GM18858 (cell line): ENCODE data around the gene EFCAB9.
"Not testable (repeated sequence)": the region's sequence is repeated elsewhere in the genome, so short reads cannot be mapped to it uniquely, and the experiment has no call there.

ENCODE experiments used
- ATAC-seq: cut with Tn5 transposase; IDR thresholded peaks from one replicate; pipeline ENCODE4 v1.9.1; 2021; ENCODE audit not compliant: unreplicated experiment

Gene EFCAB9

DNA sequence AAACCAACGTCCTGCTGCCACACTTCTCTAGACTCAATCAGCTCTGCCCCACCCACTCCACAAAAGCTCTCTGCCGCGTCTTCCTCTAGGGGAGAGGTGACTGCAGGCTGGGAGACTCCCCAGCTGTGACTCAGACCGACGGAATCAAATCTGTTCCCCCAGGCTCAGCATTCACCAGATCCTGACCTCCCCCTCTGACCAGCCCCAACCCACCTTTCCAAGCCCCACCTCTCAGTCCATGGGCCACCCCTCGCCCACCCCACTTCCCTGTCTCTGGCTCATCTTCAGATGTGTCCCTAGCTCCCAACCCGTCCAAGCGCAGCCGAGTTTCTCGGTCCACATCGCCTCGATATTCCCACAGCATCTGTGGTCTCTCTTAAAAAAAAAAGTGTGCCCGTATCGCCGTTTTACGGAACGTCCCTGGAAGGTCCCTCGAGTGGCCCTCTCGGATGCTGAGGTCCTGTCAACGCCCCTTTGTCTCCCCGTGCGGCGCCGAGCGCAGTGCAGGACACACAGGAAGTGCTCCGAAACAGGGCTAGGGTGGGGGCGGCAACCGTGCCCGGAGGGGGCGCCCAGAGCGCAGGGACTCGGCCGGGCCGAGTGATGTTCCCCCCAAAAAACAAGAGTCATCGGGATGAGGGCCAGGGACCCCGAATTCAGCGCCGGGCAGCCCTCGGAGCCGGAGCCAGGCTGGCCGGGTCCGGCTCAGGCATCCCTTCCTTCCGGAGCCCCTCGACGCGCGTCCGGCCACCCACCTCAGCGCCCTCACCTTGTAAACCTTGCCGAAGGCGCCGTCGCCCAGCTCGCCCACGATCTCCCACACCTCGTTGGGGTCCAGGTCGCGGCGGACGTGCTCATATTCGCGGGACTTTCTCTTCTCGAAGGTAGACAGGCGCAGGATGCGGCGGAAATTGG is 6.6 kb upstream of the EFCAB9 start:
- ATAC-seq, result no peak

DNA sequence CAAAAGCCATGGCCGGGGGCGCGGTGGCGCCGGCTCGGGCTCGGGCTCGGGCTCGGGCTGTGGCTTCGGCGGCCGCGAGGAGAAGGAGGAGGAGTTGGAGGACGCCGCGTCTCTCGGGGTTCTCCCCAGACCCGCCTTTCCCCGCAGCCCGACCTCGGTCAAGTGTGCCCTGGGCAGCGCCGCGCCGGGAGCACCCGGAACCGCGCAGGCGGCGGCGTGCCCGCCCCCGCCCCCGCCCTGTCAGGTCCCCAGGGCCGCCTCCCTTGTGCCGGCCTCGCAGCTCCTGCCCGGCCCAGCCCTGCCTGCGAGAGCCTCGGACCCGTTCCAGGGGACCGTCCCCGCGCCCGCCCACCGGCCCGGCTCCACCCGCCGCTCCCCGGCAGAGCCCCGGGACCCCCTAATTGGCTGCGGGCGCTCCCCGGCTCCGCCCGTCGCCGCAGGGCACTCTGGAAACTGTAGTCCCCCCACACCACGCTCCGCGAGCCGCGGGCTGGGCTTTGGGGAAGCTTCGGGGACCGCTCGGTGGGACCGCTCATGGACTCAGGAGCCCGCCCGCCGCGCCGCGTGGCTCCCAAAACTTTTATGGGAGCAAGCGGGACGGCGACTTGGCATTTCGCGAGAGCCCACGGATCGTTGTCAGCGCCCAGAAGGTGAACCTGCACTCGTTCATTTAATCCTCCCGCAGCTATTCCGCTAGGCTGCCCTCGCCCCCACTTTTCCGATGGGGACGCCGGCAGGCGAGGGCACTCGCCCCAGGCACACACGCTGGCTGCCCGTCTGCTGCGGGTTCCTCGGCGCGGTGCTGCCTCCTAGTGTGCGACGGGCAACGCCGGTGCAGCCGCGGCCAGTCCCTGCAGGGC is 5.7 kb upstream of the EFCAB9 start, which contains the start of gene STK10:
Gene STK10, minus strand, starts transcription at position 192 of the 860 bp plus-strand sequence. Its CDS starts 182 bp downstream, at position 10.
- peak; percentile 64 for ATAC-seq

DNA sequence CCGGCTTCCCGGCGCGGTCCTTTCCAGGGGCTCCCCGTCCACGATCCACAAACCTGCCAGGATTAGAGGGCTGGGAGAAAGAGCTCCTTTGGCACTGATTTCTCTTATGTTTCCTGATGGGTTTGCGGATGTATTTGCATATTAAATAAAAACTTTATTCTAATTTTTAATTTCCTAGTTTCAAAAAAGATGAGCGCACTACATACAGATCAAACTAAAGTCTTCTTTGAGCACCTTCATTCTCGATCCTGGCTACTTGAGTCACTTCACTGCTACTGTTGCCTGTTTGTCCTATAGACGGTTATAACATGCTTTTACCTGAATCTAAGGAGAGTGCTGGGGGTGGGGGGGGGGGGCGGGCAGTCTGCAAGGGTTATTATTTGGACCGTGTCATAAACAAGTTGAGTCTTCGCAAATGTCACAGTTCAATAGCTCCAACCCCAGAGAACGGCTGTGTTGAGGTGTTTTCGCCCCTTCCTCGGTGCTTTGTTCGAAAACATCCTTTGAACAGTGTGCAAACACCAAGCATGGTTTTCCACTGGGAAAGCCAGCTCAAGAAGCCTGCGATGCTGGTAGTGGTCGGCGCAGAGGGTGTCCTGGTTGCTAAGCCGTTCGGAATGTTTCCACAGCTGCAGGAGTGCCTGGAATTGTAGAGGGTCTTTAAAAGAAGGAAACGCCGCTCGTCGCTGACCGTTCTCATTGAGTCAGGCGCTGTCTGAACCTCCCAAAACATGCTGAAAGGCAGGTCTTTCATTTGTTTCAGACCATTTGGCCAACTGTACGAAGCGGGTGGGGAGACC is 4.9 kb upstream of the EFCAB9 start:
- ATAC-seq, result no peak

DNA sequence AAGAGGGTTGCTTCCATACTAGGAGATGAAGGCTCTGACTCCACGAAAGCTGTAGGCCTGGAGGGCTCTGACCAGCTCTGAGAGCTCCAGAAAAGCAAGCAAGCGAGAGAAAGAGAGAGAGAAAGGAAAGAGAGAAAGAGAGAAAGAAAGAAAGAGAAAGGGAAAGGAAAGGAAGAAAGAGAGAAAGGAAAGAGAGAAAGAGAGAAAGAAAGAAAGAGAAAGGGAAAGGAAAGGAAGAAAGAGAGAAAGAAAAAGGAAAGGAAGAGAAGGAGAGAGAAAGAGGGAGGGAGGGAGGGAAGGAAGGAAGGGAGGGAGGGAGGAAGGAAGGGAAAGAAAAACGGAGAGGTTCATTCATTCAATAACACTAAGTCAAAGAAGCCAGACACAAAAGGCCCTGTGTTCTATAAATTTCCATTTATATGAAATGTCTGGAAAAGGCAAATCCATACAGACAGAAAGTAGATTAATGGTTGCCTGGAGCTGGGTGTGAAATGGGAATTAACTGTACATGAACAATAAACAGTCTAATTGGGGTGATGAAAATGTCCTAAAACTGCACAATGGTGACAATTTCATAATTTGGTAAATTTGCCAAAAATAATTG is 4.2 kb upstream of the EFCAB9 start:
- no peak for ATAC-seq

DNA sequence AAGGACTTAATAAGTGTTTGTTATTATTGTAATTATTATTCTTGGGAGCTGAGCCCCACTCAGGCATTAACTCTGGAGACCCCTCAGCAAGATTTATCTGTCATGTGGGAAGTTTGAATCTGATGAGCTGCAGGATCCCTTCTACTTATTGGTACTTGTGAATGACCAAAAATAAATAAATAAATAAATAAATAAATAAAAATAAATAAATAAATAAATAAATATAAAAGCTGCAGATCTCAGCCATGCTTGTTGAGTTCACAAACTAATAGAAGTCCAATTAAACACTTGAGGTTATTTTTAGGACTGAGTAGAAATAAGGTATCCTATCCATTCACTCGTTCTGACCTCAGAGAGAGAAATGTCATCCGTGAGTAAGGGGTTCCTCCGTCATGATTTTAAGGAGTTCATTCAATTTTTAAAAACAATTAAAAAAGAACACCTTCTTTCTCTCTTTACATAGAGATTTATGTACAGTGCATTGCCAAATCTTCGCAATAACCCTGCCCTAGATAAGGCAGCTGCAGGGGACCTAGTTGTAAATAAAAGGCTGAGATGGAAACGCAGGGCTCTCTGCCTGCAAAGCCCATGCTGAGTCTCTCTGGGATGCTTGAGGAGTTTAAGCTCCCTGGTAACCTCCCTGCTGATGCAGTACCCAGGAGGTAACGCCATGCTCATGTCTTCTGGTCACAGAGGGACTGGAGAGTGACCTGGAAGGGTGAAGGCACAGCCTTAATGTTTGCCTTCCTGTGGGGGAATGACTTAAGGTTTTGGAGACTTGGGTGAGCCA is 1.2 kb downstream of the EFCAB9 start:
- ATAC-seq, result no peak

DNA sequence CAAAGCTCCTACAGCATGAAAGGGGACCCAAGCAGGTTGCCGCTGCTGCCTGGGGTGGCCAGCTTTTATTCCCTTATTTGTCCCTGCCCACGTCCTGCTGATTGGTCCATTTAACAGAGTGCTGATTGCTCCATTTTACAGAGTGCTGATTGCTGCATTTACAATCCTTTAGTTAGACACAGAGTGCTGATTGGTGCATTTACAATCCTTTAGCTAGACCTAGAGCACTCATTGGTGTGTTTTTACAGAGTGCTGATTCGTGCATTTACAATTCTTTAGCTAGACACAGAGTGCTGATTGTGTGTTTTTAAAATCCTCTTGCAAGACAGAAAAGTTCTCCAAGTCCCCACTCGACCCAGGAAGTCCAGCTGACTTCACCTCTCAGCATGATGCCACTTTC is 3.8 kb downstream of the EFCAB9 start:
- not testable (repeated sequence) for ATAC-seq

DNA sequence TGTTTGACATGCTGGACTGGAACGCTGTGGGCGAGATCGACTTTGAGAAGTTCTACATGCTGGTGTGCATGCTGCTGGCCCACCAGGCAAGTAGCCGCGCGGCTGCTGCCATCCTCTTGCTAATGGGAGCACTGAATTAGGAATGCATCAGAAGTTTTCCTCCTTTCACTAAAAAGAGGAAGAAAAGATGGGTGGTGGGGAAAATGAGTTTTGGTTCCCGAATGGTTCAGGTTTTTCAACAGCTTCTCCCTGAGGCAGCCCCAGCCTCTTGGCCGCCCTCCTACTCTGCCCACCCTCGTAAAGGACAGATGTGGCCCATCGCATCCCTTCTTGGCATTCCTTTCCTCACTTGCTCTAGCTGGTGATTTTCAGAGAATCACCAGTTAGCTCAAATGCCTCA is 5.5 kb downstream of the EFCAB9 start:
- ATAC-seq, result no peak

DNA sequence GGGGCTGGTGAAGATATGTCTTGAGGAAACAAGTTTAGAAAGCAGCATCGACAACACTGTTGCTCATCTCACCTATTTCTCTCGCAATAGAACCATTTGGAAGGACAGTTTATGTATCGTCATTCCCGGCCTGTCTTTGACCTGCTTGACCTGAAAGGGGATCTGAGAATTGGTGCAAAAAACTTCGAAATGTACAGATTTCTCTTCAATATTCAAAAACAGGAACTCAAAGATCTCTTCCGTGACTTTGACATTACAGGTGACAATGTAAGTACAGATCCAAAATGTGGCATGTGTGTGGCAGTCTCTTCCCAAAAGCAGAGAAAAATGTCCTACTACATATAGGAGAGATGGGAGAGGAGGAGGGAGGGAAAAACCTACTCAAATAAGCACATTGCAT is 6.5 kb downstream of the EFCAB9 start:
- ATAC-seq, result no peak

DNA sequence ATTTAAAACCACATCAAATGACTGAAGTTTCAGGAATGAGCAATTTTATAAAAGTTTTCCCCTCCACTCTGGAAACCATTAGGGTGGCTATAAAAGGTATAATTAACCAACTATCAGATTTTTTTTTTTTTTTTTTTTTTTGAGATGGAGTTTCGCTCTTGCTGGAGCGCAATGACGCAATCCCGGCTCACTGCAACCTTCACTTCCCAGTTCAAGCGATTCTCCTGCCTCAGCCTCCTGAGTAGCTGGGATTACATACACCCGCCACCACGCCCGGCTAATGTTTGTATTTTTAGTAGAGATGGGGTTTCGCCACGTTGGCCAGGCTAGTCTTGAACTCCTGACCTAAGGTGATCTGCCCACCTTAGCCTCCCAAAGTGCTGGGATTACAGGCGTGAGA is 12.0 kb downstream of the EFCAB9 start:
- ATAC-seq, result not testable (repeated sequence)

DNA sequence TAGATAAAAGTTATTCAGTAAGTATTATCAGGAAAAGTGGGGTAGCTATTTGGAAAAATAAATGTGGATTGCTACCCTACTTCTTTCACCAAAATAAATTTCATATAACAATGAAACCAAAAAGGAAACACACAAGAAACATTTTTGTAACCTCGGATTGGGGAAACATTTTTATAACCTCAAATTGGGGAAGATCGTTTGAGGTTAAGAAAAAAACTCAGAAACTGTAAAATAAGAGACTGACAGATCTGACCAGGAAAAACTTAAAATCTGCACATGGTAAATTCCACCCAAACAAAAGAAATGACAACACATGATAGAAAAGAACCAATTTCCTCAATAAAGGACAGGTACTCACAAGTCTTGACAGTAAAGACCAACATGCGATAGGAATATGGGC is 13.5 kb downstream of the EFCAB9 start:
- no peak for ATAC-seq

DNA sequence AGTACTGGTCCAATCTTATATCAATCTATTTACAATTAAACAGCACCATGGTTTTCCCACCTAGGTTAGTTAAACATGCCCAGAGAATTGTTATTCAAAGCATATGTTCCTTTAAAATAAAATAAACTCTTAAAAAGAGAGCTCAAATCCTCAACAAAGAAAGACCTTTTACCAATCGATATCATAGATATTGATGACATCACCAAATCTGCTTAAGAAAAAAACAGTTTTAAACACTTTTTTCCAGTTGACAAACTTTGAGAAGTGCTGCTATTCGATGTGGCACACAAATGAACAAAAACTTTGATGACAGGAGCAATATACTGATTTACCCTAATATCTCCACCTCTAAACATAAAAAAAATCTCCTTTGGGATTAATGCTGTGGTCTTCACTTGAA is 15.7 kb downstream of the EFCAB9 start:
- no peak for ATAC-seq

DNA sequence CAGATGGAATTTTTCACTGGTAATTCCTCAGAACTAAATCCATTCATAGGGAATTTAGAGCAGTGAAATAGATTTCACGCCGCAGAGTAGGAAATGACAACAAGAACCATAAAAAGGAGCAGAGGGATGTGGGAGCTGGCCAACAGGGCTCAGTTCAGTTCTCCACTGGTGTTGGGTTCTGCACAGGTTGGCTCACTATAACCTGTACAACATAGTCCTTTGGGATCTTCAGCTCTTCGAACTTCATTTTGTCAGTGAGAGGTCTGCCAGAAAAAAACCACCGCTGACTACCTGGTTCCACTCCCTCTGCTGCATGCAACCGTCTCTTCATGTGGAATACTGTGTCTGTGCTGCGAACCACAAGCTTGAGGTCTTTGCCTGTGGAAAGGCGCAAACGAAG is 17.7 kb downstream of the EFCAB9 start:
- no peak for ATAC-seq

DNA sequence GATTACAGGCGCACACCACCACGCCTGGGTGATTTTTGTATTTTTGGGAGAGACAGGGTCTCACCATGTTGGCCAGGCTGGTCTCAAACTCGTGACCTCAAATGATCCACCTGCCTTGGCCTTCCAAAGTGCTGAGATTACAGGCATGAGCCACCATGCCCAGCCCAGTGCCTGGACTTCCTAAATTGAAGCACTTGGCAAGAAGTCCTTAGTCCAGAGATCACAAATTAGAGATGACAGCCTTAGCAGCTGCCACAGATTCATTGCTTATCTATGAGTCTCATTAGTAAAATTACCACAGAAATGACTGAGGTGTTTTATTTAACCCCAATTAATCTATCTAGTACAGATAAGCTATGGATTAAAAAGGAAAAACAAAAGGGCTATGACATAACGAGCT is 19.2 kb downstream of the EFCAB9 start:
- ATAC-seq, result no peak

DNA sequence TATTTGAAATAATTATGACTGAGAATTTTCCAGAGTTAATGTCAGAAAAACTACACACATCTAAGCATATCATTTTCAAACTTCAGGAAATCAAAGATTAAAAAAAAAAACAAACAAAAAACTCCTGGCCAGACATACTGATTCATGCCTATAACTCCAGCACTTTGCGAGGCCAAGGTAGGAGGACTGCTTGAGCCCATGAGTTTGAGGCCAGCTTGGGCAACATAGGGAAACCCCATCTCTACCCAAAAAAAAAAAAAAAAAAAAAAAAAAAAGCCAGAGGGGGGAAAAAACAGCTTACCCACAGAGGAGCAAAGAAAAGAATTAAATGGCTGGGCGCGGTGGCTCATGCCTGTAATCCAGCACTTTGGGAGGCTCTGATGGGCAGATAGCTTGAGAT is 22.4 kb downstream of the EFCAB9 start:
- ATAC-seq, result no peak

DNA sequence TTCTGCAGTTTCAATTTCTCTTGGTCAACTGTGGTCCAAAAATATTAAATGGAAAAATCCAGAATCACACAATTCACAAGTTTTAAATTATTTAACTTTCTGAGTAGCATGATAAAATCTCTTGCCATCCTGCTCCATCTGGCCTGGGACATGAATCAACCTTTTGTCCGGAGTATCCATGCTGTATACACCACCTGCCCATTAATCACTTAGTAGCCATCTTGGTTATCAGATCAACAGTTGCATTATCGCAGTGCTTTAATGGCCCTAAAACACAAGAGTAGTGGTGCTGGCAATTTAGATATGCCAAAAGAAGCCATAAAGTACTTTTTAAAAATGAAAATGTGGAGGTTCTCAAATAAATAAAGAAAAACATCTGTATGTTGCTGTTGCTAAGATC is 25.3 kb downstream of the EFCAB9 start:
- ATAC-seq, result no peak

DNA sequence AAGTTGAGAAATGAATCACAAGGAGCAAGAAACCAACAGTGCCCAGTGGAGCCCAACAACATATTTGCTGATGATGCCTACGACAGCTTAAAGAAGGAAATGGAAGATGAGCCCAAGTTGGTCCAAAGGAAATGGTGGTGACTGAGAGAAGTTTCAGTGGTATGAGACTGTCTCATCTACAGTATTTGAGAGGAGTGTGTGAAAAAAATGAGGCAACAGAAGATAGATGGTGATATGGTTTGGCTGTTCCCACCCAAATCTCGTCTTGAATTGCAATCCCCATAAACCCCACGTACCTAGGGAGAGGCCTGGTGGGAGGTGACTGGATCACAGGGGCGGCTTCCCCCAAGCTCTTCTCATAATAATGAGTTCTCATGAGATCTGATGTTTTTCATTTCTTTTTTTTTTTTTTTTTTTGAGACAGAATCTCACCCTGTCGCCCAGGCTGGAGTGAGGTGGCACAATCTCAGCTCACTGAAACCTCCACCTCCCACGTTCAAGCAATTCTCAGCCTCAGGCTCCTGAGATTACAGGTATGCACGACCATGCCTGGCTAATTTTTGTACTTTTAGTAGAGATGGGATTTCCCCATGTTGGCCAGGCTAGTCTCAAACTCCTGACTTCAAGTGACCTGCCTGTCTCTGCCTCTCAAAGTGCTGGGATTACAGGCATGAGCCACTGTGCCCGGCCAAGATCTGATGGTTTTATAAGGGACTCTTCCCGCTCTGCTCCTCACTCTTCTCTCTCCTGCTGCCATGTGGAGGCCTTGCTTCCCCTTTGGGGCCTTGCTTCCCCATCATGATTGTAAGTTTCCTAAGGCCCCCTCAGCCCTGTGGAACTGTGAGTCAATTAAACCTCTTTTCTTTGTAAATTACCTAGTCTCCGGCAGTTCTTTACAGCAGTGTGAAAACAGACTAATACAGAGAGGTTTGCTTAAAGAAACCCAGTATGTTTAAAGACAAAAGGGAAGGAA is 30.2 kb downstream of the EFCAB9 start:
- peak; percentile 72 for ATAC-seq

DNA sequence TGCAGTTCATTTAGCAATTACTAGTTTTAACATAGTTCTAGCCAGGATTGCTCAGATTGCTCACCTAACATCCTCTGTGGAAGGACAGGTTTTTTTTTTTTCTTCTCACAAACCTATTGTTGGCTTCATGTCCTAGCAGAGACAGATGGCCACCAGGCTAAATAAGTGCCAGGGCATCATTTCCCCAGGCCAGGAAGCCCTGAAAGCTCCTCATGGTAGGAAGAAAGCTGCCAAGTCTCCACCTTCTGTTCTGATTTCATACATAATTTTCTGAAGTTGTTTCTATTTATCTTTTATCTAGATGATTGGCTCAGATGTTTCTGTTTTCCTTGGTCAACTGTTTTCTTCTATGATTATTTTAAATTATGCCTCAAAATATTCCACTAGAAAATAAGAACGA is 31.0 kb downstream of the EFCAB9 start:
- ATAC-seq, result no peak

DNA sequence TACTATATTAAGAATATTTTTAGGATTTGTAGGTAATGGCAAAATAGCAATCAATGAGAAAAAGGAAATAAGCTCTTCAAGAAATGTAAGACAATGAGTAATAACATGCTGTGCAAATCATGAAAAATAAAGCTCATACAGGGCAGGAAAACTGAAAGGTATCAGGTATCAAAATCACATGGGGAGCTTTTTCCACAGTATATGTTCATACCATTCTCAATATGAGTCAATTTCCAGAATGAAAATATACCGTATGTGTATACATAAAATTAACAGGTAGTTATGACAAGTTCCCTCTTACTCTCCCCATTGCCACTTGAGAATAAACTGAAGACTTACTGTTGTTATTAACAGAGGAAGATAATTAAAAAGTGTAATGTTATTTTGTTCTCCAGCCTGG is 35.9 kb downstream of the EFCAB9 start:
- no peak for ATAC-seq

DNA sequence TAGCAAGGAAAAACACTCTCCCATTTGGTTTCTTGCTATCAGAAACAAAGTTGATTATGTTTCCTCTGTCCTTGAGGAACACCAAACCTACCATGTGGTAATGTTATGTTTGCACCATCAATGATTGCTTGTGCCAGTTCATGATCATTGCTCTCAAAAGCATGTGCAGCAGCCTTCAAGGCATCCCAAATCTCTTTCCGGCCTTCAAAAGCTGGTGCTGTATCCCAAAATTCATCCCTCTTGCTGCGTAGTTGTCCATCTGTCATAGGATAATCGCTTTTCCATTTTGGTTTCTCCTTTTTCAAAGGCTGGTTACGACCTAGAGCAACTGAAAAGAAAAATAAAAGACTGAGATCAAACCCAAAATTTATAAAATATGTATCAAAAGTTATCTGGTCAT is 40.1 kb downstream of the EFCAB9 start:
- no peak for ATAC-seq
